ENCODE data around the gene HSPA12B. TPM values are rescaled to one million over a fixed set of nuclear protein-coding genes. Genes with fewer than 3 reads are reported as not detected.
A peak's percentile ranks its signal among the peaks of the same experiment; 100 is the strongest.

Gene HSPA12B
- total and polyA plus RNA-seq, 9 of the 15 experiments (the other 6 are each of a cell fraction or from before 2014, with no cell fraction given): 0.03 to 0.07 TPM; not detected in 7

GRCh38 chr20:3795511-3796468 is 63.3 kb downstream of the HSPA12B start, which contains the start of gene CDC25B (continued):
- peak; percentile 89 to 96 for TF ChIP-seq KDM1A (IDR thresholded peaks at IDR 0.05)
- peak; percentile 55 to 74 for TF ChIP-seq MNT (conservative IDR thresholded peaks at IDR 0.05)
- no peak for TF ChIP-seq ZNF212 (CRISPR knock-in tag; IDR thresholded peaks at IDR 0.05)
- TF ChIP-seq SOX6 (IDR thresholded peaks at IDR 0.05): no peak
- TF ChIP-seq ILK (tag; IDR thresholded peaks at IDR 0.05; ENCODE audit: borderline replicate concordance, low read depth): no peak
- peak; percentile 5 for TF ChIP-seq MEIS2 (IDR thresholded peaks at IDR 0.05; ENCODE audit: partially characterized antibody)
- peak; percentile 32 for TF ChIP-seq PRDM10 (IDR thresholded peaks at IDR 0.05; ENCODE audit: partially characterized antibody)
- no peak for TF ChIP-seq ZNF512 (tag; IDR thresholded peaks at IDR 0.05)
- TF ChIP-seq REST (IDR thresholded peaks at IDR 0.05; ENCODE audit: borderline replicate concordance): 0 out of 2 replicates have a peak, but pooled peaks have one; percentile 9
- no peak for TF ChIP-seq REST (CRISPR knock-in tag; IDR thresholded peaks at IDR 0.05; ENCODE audit: low read depth)

Measured in K562 (cell line).